Kidney epithelial cell (primary cell): ENCODE measurements around the gene AHCYL1. TPM values are rescaled to one million over a fixed set of nuclear protein-coding genes. Genes with fewer than 3 reads are reported as not detected.

Source experiments
- DNase-seq: peaks from one replicate; pipeline ENCODE4 v3.0.0-alpha.2; 2010; ENCODE audit warnings: low read depth
- H3K27me3 ChIP-seq: 2 replicates; pipeline ENCODE4 v1.6.0; 2011; ENCODE audit warnings: low read length; ENCODE audit not compliant: control insufficient read depth, insufficient read depth
- H3K36me3 ChIP-seq: 2 replicates; pipeline ENCODE4 v1.5.1; 2011; ENCODE audit warnings: low read length; ENCODE audit not compliant: control insufficient read depth, insufficient read depth
- H3K4me3 ChIP-seq: 2 replicates; pipeline ENCODE4 v1.5.1; 2011; ENCODE audit warnings: low read depth, mild to moderate bottlenecking, control low read depth, low read length
- CTCF ChIP-seq: IDR thresholded peaks from 2 replicates; pipeline ENCODE4 v1.5.1; 2011; ENCODE audit warnings: mild to moderate bottlenecking, moderate library complexity, low read length, control low read depth, inconsistent platforms; ENCODE audit not compliant: insufficient read depth, poor library complexity, severe bottlenecking
- total RNA-seq: library from RNA; depleted of rRNA; stranded (reverse); fragments of >200 nt; gene quantifications from 2 replicates; pipeline ENCODE4 v1.2.3, GENCODE V29; 2015

Gene AHCYL1
- total RNA-seq, 1 donor from 2014 or later: 40.1 TPM

- no peaks in the 10 kb centered on the region for H3K36me3 ChIP-seq
- H3K4me3 ChIP-seq: no peak overlapping the region
- no peak for DNase-seq
- TF ChIP-seq CTCF: no peak
- H3K27me3 ChIP-seq: no peaks in the 10 kb centered on the region
Measured at GRCh38 chr1:109989506-109990301, 5.1 kb downstream of the AHCYL1 start.

- H3K4me3 ChIP-seq: no peak overlapping the region
- H3K27me3 ChIP-seq: no peaks in the 10 kb centered on the region
- H3K36me3 ChIP-seq: no peaks in the 10 kb centered on the region
- no peak for DNase-seq
- no peak for TF ChIP-seq CTCF
Measured at GRCh38 chr1:109990302-109990653, 5.7 kb downstream of the AHCYL1 start.

DNA sequence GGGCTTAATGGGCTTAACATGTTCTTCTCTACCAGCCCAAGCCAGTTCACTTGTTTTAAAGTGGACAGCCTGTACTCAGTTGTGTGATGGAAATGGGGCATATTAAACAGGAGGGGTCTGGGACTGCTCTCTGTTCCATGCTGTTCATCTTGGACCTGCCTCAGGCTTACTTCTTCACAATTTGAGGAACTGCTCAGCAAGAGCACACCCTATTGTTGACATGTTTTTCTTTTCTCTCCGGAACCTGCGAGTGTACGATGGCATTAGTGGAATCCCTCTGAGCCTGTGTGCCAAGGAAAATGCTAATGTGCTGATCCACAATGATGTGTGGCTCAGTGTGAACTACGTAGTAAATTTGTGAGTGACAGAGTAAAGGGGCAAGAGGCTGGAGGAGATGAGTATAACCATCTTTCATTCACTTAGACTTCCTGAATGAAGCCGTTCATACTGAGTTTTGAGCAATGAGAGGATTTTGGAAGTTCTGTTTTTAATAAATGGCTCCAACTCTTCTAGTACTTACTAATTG lies 6.9 kb downstream of the AHCYL1 start:
- no peak for TF ChIP-seq CTCF
- no peak overlapping the region for H3K4me3 ChIP-seq
- H3K27me3 ChIP-seq: no peaks in the 10 kb centered on the region
- no peaks in the 10 kb centered on the region for H3K36me3 ChIP-seq
- no peak for DNase-seq

GRCh38 chr1:109993885-109994284 lies 9.3 kb downstream of the AHCYL1 start:
- DNase-seq: no peak
- no peak for TF ChIP-seq CTCF
- Histone ChIP-seq H3K36me3 (no peaks in the 10 kb centered on the region), H3K27me3 (no peaks in the 10 kb centered on the region), H3K4me3 (no peak overlapping the region)

GRCh38 chr1:109994654-109995053 lies 10.1 kb downstream of the AHCYL1 start:
- DNase-seq: no peak
- no peak overlapping the region for H3K4me3 ChIP-seq
- no peaks in the 10 kb centered on the region for H3K36me3 ChIP-seq
- no peaks in the 10 kb centered on the region for H3K27me3 ChIP-seq
- TF ChIP-seq CTCF: no peak

- no peak for DNase-seq
- TF ChIP-seq CTCF: no peak
- Histone ChIP-seq H3K27me3 (no peaks in the 10 kb centered on the region), H3K4me3 (no peak overlapping the region), H3K36me3 (no peaks in the 10 kb centered on the region)
Measured at GRCh38 chr1:109995536-109995935, 11.0 kb downstream of the AHCYL1 start.
